ENCODE measurements around the gene KCNK4. TPM values are rescaled to one million over a fixed set of nuclear protein-coding genes. Genes with fewer than 3 reads are reported as not detected.

The KCNK4 gene
- total RNA-seq, 1 experiment from 2014 or later, result 1.1 TPM

GRCh38 chr11:64305691-64306562 is 14.8 kb downstream of the KCNK4 start:
- in situ Hi-C loops (cut with HindIII; ENCODE audit: low pct_unique_long_range_greater_than_20kb, low sequenced_read_pairs) (no loop called here), intact Hi-C loops (cut with micrococcal nuclease; ENCODE audit: unreplicated experiment) (loop anchor here (10.0 kb wide), 1 partner anchor 61 kb away; the partner anchor contains the start of genes FKBP2 and PPP1R14B)
- no peak for DNase-seq (ENCODE audit: low read depth, low spot score)
- Histone ChIP-seq H3K27me3 (ENCODE audit: control insufficient read depth, insufficient read depth, low read length) (no peaks in the 10 kb centered on the region), H3K4me1 (ENCODE audit: control insufficient read depth, insufficient read depth, low read length) (peaks cover 13% of the 10 kb centered on the region), H3K27ac (ENCODE audit: low read length) (peak overlapping the region; percentile 77), H3K9me3 (ENCODE audit: control insufficient read depth, insufficient read depth, low read depth, low read length) (no peaks in the 10 kb centered on the region), H3K4me3 (ENCODE audit: low read depth in 2 of 2, low read length in 2 of 2) (peak overlapping the region; percentile 72 to 80), H3K36me3 (ENCODE audit: control insufficient read depth, insufficient read depth, low read length) (no peaks in the 10 kb centered on the region)
- no peak for TF ChIP-seq TCF7L2 (IDR thresholded peaks at IDR 0.05; ENCODE audit: low read depth, low read length)
- TF ChIP-seq, protein P1, sequence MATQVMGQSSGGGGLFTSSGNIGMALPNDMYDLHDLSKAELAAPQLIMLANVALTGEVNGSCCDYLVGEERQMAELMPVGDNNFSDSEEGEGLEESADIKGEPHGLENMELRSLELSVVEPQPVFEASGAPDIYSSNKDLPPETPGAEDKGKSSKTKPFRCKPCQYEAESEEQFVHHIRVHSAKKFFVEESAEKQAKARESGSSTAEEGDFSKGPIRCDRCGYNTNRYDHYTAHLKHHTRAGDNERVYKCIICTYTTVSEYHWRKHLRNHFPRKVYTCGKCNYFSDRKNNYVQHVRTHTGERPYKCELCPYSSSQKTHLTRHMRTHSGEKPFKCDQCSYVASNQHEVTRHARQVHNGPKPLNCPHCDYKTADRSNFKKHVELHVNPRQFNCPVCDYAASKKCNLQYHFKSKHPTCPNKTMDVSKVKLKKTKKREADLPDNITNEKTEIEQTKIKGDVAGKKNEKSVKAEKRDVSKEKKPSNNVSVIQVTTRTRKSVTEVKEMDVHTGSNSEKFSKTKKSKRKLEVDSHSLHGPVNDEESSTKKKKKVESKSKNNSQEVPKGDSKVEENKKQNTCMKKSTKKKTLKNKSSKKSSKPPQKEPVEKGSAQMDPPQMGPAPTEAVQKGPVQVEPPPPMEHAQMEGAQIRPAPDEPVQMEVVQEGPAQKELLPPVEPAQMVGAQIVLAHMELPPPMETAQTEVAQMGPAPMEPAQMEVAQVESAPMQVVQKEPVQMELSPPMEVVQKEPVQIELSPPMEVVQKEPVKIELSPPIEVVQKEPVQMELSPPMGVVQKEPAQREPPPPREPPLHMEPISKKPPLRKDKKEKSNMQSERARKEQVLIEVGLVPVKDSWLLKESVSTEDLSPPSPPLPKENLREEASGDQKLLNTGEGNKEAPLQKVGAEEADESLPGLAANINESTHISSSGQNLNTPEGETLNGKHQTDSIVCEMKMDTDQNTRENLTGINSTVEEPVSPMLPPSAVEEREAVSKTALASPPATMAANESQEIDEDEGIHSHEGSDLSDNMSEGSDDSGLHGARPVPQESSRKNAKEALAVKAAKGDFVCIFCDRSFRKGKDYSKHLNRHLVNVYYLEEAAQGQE (IDR thresholded peaks at IDR 0.05; ENCODE audit: insufficient read depth in 1 of 2, low read depth in 2 of 2, low read length in 1 of 2), result no peak
- TF ChIP-seq CTCF (IDR thresholded peaks at IDR 0.05), result peak; percentile 86
- 0 out of 2 replicates have a peak, but pooled peaks have one; percentile 69 for TF ChIP-seq SIN3A (IDR thresholded peaks at IDR 0.05; ENCODE audit: borderline replicate concordance, insufficient read depth, low read depth, low read length)
- peak; percentile 39; the same call in 1 of the 2 replicates for TF ChIP-seq POLR2AphosphoS5 (IDR thresholded peaks at IDR 0.05; ENCODE audit: low read depth, low read length)
- ChIA-PET POLR2A (interaction anchor here (0.6 to 1.1 kb wide), 5 partner anchors 11 to 1474 kb away, joined by 3 to 8 read pairs (median 4); partner anchors contain the start of genes BAD, PRDX5, STX5 and TRMT112), CTCF (interaction anchor here (0.5 to 2.3 kb wide), 2 partner anchors 49 to 616 kb away, joined by 3 to 25 read pairs; no protein-coding TSS in a partner anchor)
- TSS peak; percentile 77 for BruUV-seq (replicated peaks)
- ATAC-seq, result peak; percentile 39

- in situ Hi-C loops (cut with HindIII; ENCODE audit: low pct_unique_long_range_greater_than_20kb, low sequenced_read_pairs), result no loop called here
- intact Hi-C loops (cut with micrococcal nuclease; ENCODE audit: unreplicated experiment), result loop anchor here (10.0 kb wide), 1 partner anchor 62 kb away; the partner anchor contains the start of genes FKBP2 and PPP1R14B
- BruUV-seq (replicated peaks), result no TSS peak
- TF ChIP-seq TCF7L2 (IDR thresholded peaks at IDR 0.05; ENCODE audit: low read depth, low read length), result no peak
- TF ChIP-seq, protein P1 (IDR thresholded peaks at IDR 0.05; ENCODE audit: insufficient read depth in 1 of 2, low read depth in 2 of 2, low read length in 1 of 2), result no peak
- no peak for TF ChIP-seq POLR2AphosphoS5 (IDR thresholded peaks at IDR 0.05; ENCODE audit: low read depth, low read length)
- no peak for TF ChIP-seq CTCF (IDR thresholded peaks at IDR 0.05)
- TF ChIP-seq SIN3A (IDR thresholded peaks at IDR 0.05; ENCODE audit: borderline replicate concordance, insufficient read depth, low read depth, low read length), result no peak
- no peaks in the 10 kb centered on the region for H3K9me3 ChIP-seq (ENCODE audit: control insufficient read depth, insufficient read depth, low read depth, low read length)
- no peak for DNase-seq (ENCODE audit: low read depth, low spot score)
- no peaks in the 10 kb centered on the region for H3K27me3 ChIP-seq (ENCODE audit: control insufficient read depth, insufficient read depth, low read length)
- CTCF ChIA-PET, result no interaction called here
- H3K4me3 ChIP-seq (ENCODE audit: low read depth in 2 of 2, low read length in 2 of 2), result peak overlapping the region; percentile 72 to 80
- no peaks in the 10 kb centered on the region for H3K36me3 ChIP-seq (ENCODE audit: control insufficient read depth, insufficient read depth, low read length)
- ATAC-seq, result no peak
- H3K27ac ChIP-seq (ENCODE audit: low read length), result peak overlapping the region; percentile 77
- H3K4me1 ChIP-seq (ENCODE audit: control insufficient read depth, insufficient read depth, low read length), result peaks cover 15% of the 10 kb centered on the region
- POLR2A ChIA-PET, result interaction anchor here (1.1 kb wide), 1 partner anchor 11 kb away, joined by 8 read pairs; the partner anchor contains the start of genes PRDX5 and TRMT112
These were observed 15.4 kb downstream of the KCNK4 start for GRCh38 chr11:64306563-64306875.
